ENCODE measurements around the gene HES2. TPM values are rescaled to one million over a fixed set of nuclear protein-coding genes. Genes with fewer than 3 reads are reported as not detected.

Gene HES2
- total and polyA plus RNA-seq, 2 of the 4 experiments (the other 2 are of a cell fraction), result not detected

DNA sequence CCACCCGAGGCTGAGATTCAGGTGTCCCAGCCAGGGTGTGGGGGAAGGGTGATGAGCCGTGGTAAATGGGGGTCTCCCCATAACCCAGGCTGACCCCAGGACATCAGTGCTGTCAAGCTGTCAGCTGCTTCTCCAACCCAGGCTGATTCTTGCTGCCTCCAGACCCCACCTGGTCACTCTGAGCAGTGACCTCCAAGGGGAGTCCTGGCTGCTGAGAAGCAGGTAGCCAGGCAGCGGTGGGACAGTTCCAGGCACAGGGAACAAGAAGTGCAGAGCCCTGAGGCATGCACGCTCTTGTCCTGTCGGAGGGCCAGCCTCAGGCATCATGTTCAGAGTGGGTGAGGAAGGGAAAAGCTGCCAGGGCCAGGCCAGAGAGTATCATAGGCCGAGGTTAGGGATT lies 5.9 kb upstream of the HES2 start:
- TF ChIP-seq CEBPB (IDR thresholded peaks at IDR 0.05; ENCODE audit: low read depth, low read length) (no peak), MXI1 (IDR thresholded peaks at IDR 0.05; ENCODE audit: borderline replicate concordance, low read depth, low read length) (no peak), POLR2A (IDR thresholded peaks at IDR 0.05; ENCODE audit: low read depth, low read length) (no peak)
- TF ChIP-seq, protein P1, sequence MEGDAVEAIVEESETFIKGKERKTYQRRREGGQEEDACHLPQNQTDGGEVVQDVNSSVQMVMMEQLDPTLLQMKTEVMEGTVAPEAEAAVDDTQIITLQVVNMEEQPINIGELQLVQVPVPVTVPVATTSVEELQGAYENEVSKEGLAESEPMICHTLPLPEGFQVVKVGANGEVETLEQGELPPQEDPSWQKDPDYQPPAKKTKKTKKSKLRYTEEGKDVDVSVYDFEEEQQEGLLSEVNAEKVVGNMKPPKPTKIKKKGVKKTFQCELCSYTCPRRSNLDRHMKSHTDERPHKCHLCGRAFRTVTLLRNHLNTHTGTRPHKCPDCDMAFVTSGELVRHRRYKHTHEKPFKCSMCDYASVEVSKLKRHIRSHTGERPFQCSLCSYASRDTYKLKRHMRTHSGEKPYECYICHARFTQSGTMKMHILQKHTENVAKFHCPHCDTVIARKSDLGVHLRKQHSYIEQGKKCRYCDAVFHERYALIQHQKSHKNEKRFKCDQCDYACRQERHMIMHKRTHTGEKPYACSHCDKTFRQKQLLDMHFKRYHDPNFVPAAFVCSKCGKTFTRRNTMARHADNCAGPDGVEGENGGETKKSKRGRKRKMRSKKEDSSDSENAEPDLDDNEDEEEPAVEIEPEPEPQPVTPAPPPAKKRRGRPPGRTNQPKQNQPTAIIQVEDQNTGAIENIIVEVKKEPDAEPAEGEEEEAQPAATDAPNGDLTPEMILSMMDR (conservative IDR thresholded peaks at IDR 0.05; ENCODE audit: low read depth, low read length), result no peak
- POLR2A ChIA-PET (ENCODE audit: unreplicated experiment), result no interaction called here
- Histone ChIP-seq H3K4ac (ENCODE audit: low read depth, low read length) (no peak overlapping the region), H4K91ac (ENCODE audit: insufficient read depth, low read depth, low read length) (no peak overlapping the region), H3K79me1 (ENCODE audit: low read depth in 1 of 2, low read length in 2 of 2) (no peaks in the 10 kb centered on the region), H3K27ac (ENCODE audit: insufficient read depth, low read length) (no peak overlapping the region), H3K4me1 (ENCODE audit: control insufficient read depth, insufficient read depth, low read length) (peaks cover 3% of the 10 kb centered on the region; the same call in 1 of the 2 replicates), H2BK20ac (ENCODE audit: low read depth, low read length) (no peak overlapping the region), H2AK5ac (ENCODE audit: low read depth, low read length) (no peak overlapping the region), H3K9me3 (ENCODE audit: control insufficient read depth, insufficient read depth, low read length) (no peaks in the 10 kb centered on the region), H3K14ac (replicated peaks; ENCODE audit: low read depth, low read length) (no peak overlapping the region), H2AK9ac (replicated peaks; ENCODE audit: low read depth, low read length, poor library complexity) (no peak overlapping the region), H3K4me3 (ENCODE audit: insufficient read depth, low read depth, low read length) (no peak overlapping the region), H2BK15ac (ENCODE audit: low read depth, low read length) (no peak overlapping the region), H4K5ac (ENCODE audit: low read depth, low read length) (no peak overlapping the region), H2AFZ (replicated peaks; ENCODE audit: low read length, poor library complexity) (no peak overlapping the region), H3K27me3 (ENCODE audit: control insufficient read depth, insufficient read depth, low read length) (peaks cover 84% of the 10 kb centered on the region), H3K36me3 (ENCODE audit: control insufficient read depth, insufficient read depth, low read length) (no peaks in the 10 kb centered on the region), H3K9ac (ENCODE audit: low read depth, low read length) (no peak overlapping the region), H3K9me1 (ENCODE audit: insufficient read depth, low read length) (no peaks in the 10 kb centered on the region), H4K8ac (ENCODE audit: low read depth in 2 of 2, low read length in 2 of 2) (no peak overlapping the region), H2BK120ac (ENCODE audit: low read depth, low read length) (no peak overlapping the region), H3K23ac (ENCODE audit: low read depth, low read length) (no peak overlapping the region), H3K18ac (ENCODE audit: low read depth, low read length) (no peak overlapping the region), H4K20me1 (ENCODE audit: insufficient read depth, low read length) (peaks cover 11% of the 10 kb centered on the region; the same call in 1 of the 2 replicates), H2BK5ac (ENCODE audit: low read depth, low read length, poor library complexity, severe bottlenecking) (no peak overlapping the region), H3K56ac (ENCODE audit: extremely low read depth, insufficient read depth, low read length) (no peak overlapping the region), H3K4me2 (ENCODE audit: low read depth, low read length) (no peak overlapping the region)
- intact Hi-C loops (cut with micrococcal nuclease) (no loop called here), dilution Hi-C loops (cut with HindIII; ENCODE audit: low sequenced_read_pairs, unreplicated experiment) (no loop called here), in situ Hi-C loops (cut with MboI; ENCODE audit: low sequenced_read_pairs) (no loop called here)
- 89% methylated on average over 3 of the region's 6 CpGs; no CpG with 5 or more reads in 1 of the 2 experiments for WGBS, 2 experiments (ENCODE audit: extremely low coverage in 2 of 2, insufficient read length in 1 of 2)
- CTCF ChIA-PET, result no interaction called here
- no TSS peak for BruUV-seq (replicated peaks)
- ATAC-seq (ENCODE audit: low read depth), result no peak
- no peak for DNase-seq
